ENCODE data around the gene IFRD1.

Gene IFRD1

DNA sequence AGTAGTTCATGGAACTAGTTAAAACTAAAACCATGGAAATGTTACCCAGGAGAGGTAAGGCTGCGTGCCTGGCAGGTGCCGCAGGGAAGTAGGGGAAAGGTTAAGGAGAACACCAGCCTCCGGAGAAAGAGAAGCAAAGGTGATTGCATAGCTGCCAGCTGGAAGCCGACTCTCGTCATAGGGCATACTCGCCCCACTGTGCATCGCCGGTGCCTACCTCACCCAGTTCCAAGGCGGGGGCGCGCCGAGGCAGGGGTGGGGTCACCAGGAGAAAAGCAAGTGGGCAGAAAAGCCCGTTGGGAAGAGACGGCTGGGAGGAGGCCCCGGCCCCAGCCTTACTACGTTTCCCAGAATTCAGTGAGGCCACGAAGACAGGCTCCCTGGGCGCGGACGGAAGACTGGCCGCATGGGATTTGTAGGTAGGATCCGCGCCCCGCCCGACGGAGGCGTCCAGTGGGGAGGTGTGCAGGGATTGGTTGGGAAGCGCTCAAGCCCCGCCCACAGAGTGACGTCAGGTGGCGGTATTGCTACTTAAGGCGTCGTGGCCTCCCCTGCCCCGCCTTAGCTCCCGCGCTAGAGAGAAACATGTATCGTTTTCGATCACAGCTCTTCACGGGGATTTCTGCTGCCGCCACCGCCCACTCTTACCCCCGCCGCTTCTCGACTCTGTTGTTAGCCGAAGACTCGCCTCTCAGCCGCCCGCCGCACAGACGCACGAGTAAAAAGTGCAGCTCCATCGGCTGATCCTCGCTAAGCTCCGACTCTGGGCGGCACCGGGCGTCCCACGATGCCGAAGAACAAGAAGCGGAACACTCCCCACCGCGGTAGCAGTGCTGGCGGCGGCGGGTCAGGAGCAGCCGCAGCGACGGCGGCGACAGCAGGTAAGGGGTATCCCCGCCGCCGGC lies at the start of gene IFRD1:
TSS of gene IFRD1 (plus strand) at position 559 of the 905 bp plus-strand sequence. CDS start at position 788, 229 bp downstream.
- TF ChIP-seq, protein P1, sequence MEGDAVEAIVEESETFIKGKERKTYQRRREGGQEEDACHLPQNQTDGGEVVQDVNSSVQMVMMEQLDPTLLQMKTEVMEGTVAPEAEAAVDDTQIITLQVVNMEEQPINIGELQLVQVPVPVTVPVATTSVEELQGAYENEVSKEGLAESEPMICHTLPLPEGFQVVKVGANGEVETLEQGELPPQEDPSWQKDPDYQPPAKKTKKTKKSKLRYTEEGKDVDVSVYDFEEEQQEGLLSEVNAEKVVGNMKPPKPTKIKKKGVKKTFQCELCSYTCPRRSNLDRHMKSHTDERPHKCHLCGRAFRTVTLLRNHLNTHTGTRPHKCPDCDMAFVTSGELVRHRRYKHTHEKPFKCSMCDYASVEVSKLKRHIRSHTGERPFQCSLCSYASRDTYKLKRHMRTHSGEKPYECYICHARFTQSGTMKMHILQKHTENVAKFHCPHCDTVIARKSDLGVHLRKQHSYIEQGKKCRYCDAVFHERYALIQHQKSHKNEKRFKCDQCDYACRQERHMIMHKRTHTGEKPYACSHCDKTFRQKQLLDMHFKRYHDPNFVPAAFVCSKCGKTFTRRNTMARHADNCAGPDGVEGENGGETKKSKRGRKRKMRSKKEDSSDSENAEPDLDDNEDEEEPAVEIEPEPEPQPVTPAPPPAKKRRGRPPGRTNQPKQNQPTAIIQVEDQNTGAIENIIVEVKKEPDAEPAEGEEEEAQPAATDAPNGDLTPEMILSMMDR (conservative IDR thresholded peaks at IDR 0.05), result no peak
- H3K27ac ChIP-seq, result peak within 1 kb of the TSS; percentile 88

DNA sequence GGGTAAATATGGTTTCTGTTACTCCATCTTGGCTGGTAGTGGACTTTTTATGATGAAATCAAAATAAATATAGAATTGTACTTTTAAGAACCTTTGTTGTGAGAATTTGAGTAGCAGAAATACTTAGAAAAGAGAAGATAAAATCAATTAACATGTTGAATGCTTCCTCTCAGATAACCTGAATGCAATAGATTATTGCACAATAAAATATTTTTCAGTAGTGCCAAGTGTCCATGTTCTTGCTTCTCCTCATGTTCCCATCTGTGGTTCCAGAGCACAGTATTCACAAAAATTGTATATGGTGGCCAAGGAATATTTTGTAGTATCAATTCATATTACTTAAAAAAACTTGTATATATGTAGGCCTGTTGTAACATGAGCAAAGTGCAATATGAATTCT lies 45.9 kb upstream of the IFRD1 start:
- H3K27ac ChIP-seq, result no peak overlapping the region
- TF ChIP-seq, protein P1 (conservative IDR thresholded peaks at IDR 0.05), result no peak

- no peak overlapping the region for H3K27ac ChIP-seq
- TF ChIP-seq, protein P1 (conservative IDR thresholded peaks at IDR 0.05), result no peak
Measured at GRCh38 chr7:112405286-112405685, 45.0 kb upstream of the IFRD1 start.

DNA sequence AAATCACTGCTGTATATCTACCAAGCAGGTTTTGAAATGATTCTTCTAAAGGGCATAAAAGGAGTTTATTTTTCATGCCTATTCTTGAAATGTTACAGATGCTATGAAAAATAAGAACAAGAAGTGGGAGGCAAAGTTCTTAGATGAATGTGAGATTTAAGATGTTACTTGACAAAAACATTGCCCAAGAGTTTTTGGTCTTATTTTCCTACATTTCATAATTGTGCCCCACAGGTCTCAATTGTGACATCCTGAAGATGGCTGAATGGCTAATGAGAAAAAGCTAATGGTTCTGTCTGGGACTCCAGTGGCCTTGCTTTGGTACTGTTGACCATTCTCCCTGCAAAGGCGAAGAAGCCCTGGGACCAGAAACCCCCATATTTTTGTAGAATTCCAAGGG lies 43.0 kb upstream of the IFRD1 start:
- TF ChIP-seq, protein P1 (conservative IDR thresholded peaks at IDR 0.05), result no peak
- no peak overlapping the region for H3K27ac ChIP-seq

DNA sequence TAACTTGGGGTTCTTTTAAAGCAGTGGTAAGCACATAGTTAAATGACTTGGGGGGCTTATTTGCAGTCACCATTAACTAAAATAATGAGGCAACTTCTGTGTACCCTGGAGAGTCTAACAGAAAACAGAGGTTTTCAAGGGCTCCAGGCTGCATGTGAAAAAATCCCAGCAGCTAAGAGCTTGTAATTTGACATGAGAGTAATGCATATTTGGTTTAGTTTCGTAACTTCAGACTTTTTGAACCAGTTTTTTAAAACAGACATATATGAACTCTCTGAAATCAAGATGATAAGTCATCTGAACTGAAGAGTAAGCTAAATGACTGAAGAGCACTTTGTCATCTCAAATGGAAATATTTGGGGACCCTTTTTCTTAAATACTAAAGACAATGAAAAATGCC lies 40.2 kb upstream of the IFRD1 start:
- TF ChIP-seq, protein P1 (conservative IDR thresholded peaks at IDR 0.05), result no peak
- H3K27ac ChIP-seq, result no peak overlapping the region

- H3K27ac ChIP-seq, result no peak overlapping the region
- TF ChIP-seq, protein P1 (conservative IDR thresholded peaks at IDR 0.05), result peak; percentile 94
Measured at GRCh38 chr7:112411186-112411795, 39.0 kb upstream of the IFRD1 start.

GRCh38 chr7:112414855-112415490 lies 35.3 kb upstream of the IFRD1 start:
- TF ChIP-seq, protein P1 (conservative IDR thresholded peaks at IDR 0.05), result peak; percentile 89
- H3K27ac ChIP-seq, result no peak overlapping the region

Measured in VCaP (cell line).